ENCODE results near the gene ARID5A. TPM values are rescaled to one million over a fixed set of nuclear protein-coding genes. Genes with fewer than 3 reads are reported as not detected.

The ARID5A gene
- total RNA-seq, 1 donor, result 7.6 TPM

DNA sequence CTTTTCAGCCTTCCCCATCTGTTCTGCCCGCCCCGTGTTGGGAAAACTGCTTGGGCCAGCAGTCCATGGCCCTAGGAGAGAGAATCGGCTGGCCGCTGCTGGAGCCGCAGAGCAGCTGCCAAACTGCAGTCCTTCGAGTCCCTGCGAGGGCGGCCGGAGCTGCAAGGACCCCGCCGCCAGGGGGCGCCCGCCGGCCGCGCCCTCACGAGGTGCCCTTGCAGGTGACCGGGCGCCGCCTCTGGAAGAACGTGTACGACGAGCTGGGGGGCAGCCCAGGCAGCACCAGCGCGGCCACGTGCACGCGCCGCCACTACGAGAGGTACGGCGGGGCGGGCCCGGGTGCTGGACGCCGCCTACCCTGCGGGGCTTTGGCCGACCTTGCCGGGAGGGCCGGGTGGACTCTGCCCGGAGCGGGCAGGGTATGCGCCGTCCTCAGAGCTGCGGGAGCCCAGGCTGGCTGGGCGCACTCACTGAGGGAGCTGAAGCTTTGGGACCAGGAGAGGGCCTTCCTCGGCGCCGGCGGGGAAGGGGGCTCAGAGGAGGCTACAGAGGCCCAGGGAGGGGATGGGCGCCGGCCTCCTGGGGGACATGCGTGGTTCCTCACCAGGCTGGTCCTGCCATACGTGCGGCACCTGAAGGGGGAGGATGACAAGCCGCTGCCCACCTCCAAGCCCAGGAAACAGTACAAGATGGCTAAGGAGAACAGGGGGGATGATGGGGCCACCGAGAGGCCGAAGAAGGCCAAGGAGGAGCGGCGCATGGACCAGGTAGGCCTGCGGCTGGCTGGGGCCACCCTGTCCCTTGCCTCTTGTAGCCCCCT lies 13.6 kb downstream of the ARID5A start:
- Histone ChIP-seq H3K9me3 (ENCODE audit: low read depth, low read length) (no peaks in the 10 kb centered on the region), H3K4me3 (ENCODE audit: insufficient read depth, low read length) (no peak overlapping the region), H4K20me1 (ENCODE audit: insufficient read depth, low read length) (no peaks in the 10 kb centered on the region), H3K4me2 (ENCODE audit: insufficient read depth, low read length) (no peak overlapping the region), H2AFZ (ENCODE audit: low read length) (no peak overlapping the region), H3K27ac (ENCODE audit: low read depth, low read length) (no peak overlapping the region), H3K36me3 (ENCODE audit: insufficient read depth, low read length) (peaks cover 5% of the 10 kb centered on the region), H3K79me2 (ENCODE audit: insufficient read depth, low read length) (peaks cover 3% of the 10 kb centered on the region), H3K4me1 (ENCODE audit: insufficient read depth, low read length) (peaks cover 21% of the 10 kb centered on the region), H3K27me3 (ENCODE audit: insufficient read depth, low read length) (no peaks in the 10 kb centered on the region)
- DNase-seq (ENCODE audit: insufficient read length, low spot score, missing footprints), result peak; percentile 81
- TF ChIP-seq, protein P1, sequence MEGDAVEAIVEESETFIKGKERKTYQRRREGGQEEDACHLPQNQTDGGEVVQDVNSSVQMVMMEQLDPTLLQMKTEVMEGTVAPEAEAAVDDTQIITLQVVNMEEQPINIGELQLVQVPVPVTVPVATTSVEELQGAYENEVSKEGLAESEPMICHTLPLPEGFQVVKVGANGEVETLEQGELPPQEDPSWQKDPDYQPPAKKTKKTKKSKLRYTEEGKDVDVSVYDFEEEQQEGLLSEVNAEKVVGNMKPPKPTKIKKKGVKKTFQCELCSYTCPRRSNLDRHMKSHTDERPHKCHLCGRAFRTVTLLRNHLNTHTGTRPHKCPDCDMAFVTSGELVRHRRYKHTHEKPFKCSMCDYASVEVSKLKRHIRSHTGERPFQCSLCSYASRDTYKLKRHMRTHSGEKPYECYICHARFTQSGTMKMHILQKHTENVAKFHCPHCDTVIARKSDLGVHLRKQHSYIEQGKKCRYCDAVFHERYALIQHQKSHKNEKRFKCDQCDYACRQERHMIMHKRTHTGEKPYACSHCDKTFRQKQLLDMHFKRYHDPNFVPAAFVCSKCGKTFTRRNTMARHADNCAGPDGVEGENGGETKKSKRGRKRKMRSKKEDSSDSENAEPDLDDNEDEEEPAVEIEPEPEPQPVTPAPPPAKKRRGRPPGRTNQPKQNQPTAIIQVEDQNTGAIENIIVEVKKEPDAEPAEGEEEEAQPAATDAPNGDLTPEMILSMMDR (IDR thresholded peaks at IDR 0.05; ENCODE audit: extremely low read depth, low read depth, low read length), result peak; percentile 10

DNA sequence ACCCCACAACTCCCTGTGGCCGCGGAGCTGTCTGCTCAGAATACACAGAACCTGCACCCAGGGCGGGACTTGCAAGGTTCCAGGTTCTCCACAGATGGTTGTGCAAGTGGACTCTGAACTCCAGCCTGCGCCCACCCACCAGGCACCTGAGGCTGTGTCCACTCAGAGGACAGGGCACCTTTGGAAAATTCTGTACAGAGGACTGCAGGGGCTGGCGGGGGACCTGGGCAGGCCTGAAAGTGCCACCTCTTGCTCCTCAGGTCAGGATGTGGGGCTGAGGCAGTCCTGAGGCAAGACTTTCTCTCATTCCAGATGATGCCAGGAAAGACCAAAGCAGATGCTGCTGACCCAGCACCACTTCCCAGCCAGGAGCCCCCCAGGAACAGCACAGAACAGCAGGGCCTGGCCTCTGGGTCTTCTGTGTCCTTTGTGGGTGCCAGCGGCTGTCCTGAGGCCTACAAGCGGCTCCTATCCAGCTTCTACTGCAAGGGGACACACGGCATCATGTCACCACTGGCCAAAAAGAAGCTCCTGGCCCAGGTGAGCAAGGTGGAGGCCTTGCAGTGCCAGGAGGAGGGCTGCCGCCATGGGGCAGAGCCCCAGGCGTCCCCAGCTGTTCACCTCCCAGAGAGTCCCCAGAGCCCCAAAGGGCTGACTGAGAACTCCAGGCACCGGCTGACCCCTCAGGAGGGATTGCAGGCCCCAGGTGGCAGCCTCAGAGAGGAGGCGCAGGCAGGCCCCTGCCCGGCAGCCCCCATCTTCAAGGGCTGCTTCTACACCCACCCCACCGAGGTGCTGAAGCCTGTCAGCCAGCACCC lies 14.4 kb downstream of the ARID5A start:
- Histone ChIP-seq H3K4me2 (ENCODE audit: insufficient read depth, low read length) (no peak overlapping the region), H3K27me3 (ENCODE audit: insufficient read depth, low read length) (no peaks in the 10 kb centered on the region), H4K20me1 (ENCODE audit: insufficient read depth, low read length) (no peaks in the 10 kb centered on the region), H3K27ac (ENCODE audit: low read depth, low read length) (no peak overlapping the region), H2AFZ (ENCODE audit: low read length) (no peak overlapping the region), H3K4me1 (ENCODE audit: insufficient read depth, low read length) (peaks cover 21% of the 10 kb centered on the region), H3K79me2 (ENCODE audit: insufficient read depth, low read length) (peaks cover 3% of the 10 kb centered on the region), H3K9me3 (ENCODE audit: low read depth, low read length) (no peaks in the 10 kb centered on the region), H3K4me3 (ENCODE audit: insufficient read depth, low read length) (no peak overlapping the region), H3K36me3 (ENCODE audit: insufficient read depth, low read length) (peaks cover 5% of the 10 kb centered on the region)
- TF ChIP-seq, protein P1 (IDR thresholded peaks at IDR 0.05; ENCODE audit: extremely low read depth, low read depth, low read length), result no peak
- peak; percentile 45 for DNase-seq (ENCODE audit: insufficient read length, low spot score, missing footprints)

DNA sequence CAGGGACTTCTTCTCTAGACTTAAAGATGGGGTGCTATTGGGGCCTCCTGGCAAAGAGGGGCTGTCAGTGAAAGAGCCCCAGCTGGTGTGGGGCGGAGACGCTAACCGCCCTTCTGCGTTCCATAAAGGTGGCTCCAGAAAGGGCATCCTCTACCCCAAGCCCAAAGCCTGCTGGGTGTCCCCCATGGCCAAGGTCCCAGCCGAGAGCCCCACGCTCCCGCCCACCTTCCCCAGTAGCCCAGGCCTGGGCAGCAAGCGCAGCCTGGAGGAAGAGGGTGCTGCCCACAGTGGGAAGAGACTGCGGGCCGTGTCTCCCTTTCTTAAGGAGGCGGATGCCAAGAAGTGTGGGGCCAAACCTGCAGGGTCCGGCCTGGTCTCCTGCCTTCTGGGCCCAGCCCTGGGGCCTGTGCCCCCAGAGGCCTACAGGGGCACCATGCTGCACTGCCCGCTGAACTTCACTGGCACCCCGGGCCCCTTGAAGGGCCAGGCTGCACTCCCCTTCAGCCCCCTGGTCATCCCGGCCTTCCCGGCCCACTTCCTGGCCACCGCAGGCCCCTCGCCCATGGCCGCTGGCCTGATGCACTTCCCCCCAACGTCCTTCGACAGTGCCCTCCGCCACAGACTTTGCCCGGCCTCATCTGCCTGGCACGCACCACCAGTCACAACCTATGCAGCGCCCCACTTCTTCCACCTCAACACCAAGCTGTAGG lies 15.2 kb downstream of the ARID5A start:
- H2AFZ ChIP-seq (ENCODE audit: low read length), result no peak overlapping the region
- H3K27me3 ChIP-seq (ENCODE audit: insufficient read depth, low read length), result no peaks in the 10 kb centered on the region
- no peaks in the 10 kb centered on the region for H4K20me1 ChIP-seq (ENCODE audit: insufficient read depth, low read length)
- no peak overlapping the region for H3K4me3 ChIP-seq (ENCODE audit: insufficient read depth, low read length)
- peak; percentile 54 for DNase-seq (ENCODE audit: insufficient read length, low spot score, missing footprints)
- H3K4me2 ChIP-seq (ENCODE audit: insufficient read depth, low read length), result no peak overlapping the region
- TF ChIP-seq, protein P1 (IDR thresholded peaks at IDR 0.05; ENCODE audit: extremely low read depth, low read depth, low read length), result no peak
- H3K79me2 ChIP-seq (ENCODE audit: insufficient read depth, low read length), result peaks cover under 1% of the 10 kb centered on the region
- no peaks in the 10 kb centered on the region for H3K9me3 ChIP-seq (ENCODE audit: low read depth, low read length)
- H3K36me3 ChIP-seq (ENCODE audit: insufficient read depth, low read length), result peaks cover 5% of the 10 kb centered on the region
- H3K4me1 ChIP-seq (ENCODE audit: insufficient read depth, low read length), result peaks cover 25% of the 10 kb centered on the region
- no peak overlapping the region for H3K27ac ChIP-seq (ENCODE audit: low read depth, low read length)
